SU-DHL-6 (cell line): Measurements from ENCODE around the gene AURKAIP1.

Experiments
- H2AFZ ChIP-seq: fragments of 200-600 bp; sonication (generic); 2 replicates; pipeline ENCODE4 v1.6.1; 2014; ENCODE audit warnings: low read depth, mild to moderate bottlenecking, moderate library complexity, mixed read lengths, antibody characterized with exemption, low read length; ENCODE audit not compliant: severe bottlenecking
- H3F3A ChIP-seq: fragments of 200-600 bp; shearing (Covaris generic); 2 replicates; pipeline ENCODE4 v1.6.0; 2016; ENCODE audit warnings: antibody characterized with exemption, mild to moderate bottlenecking; ENCODE audit not compliant: insufficient read depth
- H3K27ac ChIP-seq: fragments of 200-600 bp; sonication (generic); 2 replicates; pipeline ENCODE4 v1.5.1; 2016; ENCODE audit warnings: low read depth, mild to moderate bottlenecking, low read length, moderate library complexity, mixed read lengths
- H3K27me3 ChIP-seq: fragments of 200-600 bp; sonication (generic), shearing (Covaris generic); 2 replicates; pipeline ENCODE4 v1.6.0; 2014; ENCODE audit warnings: mild to moderate bottlenecking, low read length
- H3K36me3 ChIP-seq: fragments of 200-600 bp; sonication (generic); 2 replicates; pipeline ENCODE4 v1.6.1; 2014; ENCODE audit warnings: mild to moderate bottlenecking, low read length, mixed read lengths
- H3K4me2 ChIP-seq: fragments of 300-600, 200-600 bp; shearing (Covaris generic), sonication (generic); 2 replicates; pipeline ENCODE4 v1.6.0; 2014; ENCODE audit warnings: low read length, low read depth, mild to moderate bottlenecking; ENCODE audit not compliant: poor library complexity, severe bottlenecking
- H3K4me3 ChIP-seq: fragments of 200-600 bp; sonication (generic); 2 replicates; pipeline ENCODE4 v1.5.1; 2014; ENCODE audit warnings: antibody characterized with exemption, low read length, mild to moderate bottlenecking, mixed read lengths; ENCODE audit not compliant: insufficient read depth, poor library complexity, severe bottlenecking
- H3K79me2 ChIP-seq: fragments of 200-600 bp; sonication (generic); 2 replicates; pipeline ENCODE4 v1.6.1; 2014; ENCODE audit warnings: mild to moderate bottlenecking, low read length, moderate library complexity; ENCODE audit not compliant: insufficient read depth
- H3K9ac ChIP-seq: fragments of 200-600 bp; sonication (generic); 2 replicates; pipeline ENCODE4 v1.7.0; 2014; ENCODE audit warnings: mild to moderate bottlenecking, low read length
- H3K9me2 ChIP-seq: fragments of 200-600 bp; sonication (generic); replicated peaks from 2 replicates; pipeline ENCODE4 v1.6.1; 2014; ENCODE audit warnings: low read length; ENCODE audit not compliant: insufficient read depth
- H3K9me3 ChIP-seq: fragments of 200-600 bp; sonication (generic); 2 replicates; pipeline ENCODE4 v1.6.1; 2014; ENCODE audit warnings: low read length, mixed read lengths; ENCODE audit not compliant: insufficient read depth
- H4K20me1 ChIP-seq: fragments of 200-600 bp; sonication (generic); 2 replicates; pipeline ENCODE4 v1.6.1; 2014; ENCODE audit warnings: low read depth, mild to moderate bottlenecking, antibody characterized with exemption, low read length, moderate library complexity, mixed read lengths
- CTCF ChIP-seq: fragments of 200-600 bp; sonication (generic); IDR thresholded peaks from one replicate; pipeline ENCODE4 v1.5.1; 2017; ENCODE audit warnings: antibody characterized with exemption, mild to moderate bottlenecking, low read length, moderate library complexity; ENCODE audit not compliant: insufficient read depth, poor library complexity, severe bottlenecking
- EZH2phosphoT487 ChIP-seq: fragments of 200-600 bp; sonication (generic), shearing (Covaris generic); conservative IDR thresholded peaks from 2 replicates; pipeline ENCODE4 v1.6.1; 2018; ENCODE audit warnings: mild to moderate bottlenecking, antibody characterized with exemption, low read length, moderate library complexity, mixed read lengths

The AURKAIP1 gene

DNA sequence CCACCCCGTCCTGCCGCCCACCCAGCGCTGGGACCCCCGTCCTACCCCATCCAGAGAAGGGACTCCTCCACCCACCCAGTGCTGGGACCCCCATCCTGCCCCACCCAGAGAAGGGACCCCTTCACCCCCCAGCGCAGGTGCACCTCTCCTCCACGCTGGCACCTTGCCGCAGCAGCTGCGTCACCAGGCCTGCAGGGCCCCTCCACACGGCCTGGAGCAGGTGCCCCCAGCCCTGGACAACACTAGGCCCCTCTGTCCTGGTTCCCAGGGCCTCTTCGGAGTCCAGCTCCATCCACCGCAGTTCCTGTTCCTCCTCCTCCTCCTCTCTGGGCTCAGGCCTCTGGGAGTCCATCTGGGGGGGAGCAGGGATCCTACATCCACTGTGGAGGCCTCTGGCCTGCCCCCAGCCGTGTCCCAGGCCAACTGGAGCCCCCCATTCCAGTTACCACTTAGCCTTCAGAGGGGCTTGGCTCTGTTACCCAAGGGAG lies 45.7 kb upstream of the AURKAIP1 start:
- Histone ChIP-seq H2AFZ (no peak overlapping the region), H3K4me2 (no peak overlapping the region), H3K9me2 (no peaks in the 10 kb centered on the region), H3K36me3 (no peaks in the 10 kb centered on the region), H4K20me1 (no peaks in the 10 kb centered on the region), H3K27me3 (no peaks in the 10 kb centered on the region), H3F3A (no peaks in the 10 kb centered on the region), H3K9ac (no peak overlapping the region), H3K9me3 (no peaks in the 10 kb centered on the region), H3K4me3 (no peak overlapping the region), H3K27ac (no peak overlapping the region), H3K79me2 (no peaks in the 10 kb centered on the region)
- TF ChIP-seq CTCF (no peak), EZH2phosphoT487 (no peak)

DNA sequence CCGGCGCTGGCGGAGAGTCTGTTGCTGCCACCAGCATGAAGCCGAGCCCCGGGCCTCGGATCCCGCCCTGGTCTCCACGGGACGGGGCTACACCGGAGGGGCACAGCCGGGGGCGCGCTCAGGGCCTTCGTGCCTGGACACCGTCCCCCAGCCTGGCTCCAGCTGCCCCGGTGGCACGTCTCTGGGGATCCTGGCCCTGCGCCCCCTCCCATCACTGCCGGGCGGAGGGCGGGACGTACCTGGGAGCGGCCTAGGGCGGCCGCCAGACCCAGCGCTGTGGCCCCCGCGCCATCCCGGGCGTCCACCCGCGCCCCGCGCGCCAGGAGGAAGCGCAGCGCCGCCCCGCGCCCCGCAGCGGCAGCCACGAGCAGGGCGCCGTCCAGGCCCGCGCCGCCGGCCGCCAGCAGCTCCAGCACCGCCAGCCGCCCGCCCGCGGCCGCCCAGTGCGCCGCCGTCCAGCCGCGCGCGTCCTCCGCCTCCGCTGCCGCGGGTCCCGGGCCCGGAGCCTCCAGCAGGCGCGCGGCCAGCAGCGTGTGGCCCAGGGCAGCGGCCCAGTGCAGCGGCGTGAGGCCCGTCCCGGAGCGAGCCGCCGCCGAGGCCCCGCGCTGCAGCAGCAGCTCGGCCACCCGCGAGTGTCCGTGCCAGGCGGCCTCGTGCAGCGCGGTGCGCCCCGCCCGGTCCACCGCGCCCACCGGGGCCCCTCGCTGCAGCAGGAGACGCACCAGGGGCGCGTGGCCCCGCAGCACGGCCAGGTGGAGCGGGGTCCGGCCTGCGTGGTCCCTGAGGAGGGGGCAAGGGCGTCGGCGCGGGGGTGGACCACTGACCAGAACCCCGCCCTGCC lies 45.0 kb upstream of the AURKAIP1 start:
- H3K36me3 ChIP-seq: no peaks in the 10 kb centered on the region
- H2AFZ ChIP-seq: no peak overlapping the region
- no peak overlapping the region for H3K27ac ChIP-seq
- H3K4me3 ChIP-seq: no peak overlapping the region
- no peaks in the 10 kb centered on the region for H3K79me2 ChIP-seq
- no peaks in the 10 kb centered on the region for H4K20me1 ChIP-seq
- no peak overlapping the region for H3K9ac ChIP-seq
- no peaks in the 10 kb centered on the region for H3F3A ChIP-seq
- no peaks in the 10 kb centered on the region for H3K9me2 ChIP-seq
- TF ChIP-seq CTCF (no peak), EZH2phosphoT487 (no peak)
- no peak overlapping the region for H3K4me2 ChIP-seq
- no peaks in the 10 kb centered on the region for H3K27me3 ChIP-seq
- H3K9me3 ChIP-seq: no peaks in the 10 kb centered on the region

DNA sequence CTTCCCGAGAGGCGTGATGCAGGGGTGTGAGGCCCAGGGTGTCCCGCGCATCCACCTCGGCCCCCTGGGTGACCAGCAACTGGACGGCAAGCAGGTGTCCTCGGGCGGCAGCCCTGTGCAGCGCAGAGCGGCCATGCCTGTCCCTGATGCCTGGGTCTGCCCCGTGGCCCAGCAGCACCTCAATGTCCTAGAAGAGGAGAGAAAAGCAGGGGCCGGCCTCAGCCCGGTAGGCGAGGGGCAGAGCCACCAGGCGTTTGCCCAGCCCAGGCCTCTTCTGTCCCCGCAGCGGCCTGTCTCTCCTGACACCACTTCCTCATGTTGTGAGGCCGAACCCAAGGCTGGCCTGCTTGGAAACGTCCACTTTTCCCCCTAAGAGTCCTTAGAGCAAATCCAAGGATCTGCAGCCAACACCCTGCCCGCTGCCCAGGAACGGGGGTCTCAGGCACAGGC lies 44.4 kb upstream of the AURKAIP1 start:
- Histone ChIP-seq H3K27ac (no peak overlapping the region), H3K27me3 (no peaks in the 10 kb centered on the region), H3K4me2 (no peak overlapping the region), H3F3A (no peaks in the 10 kb centered on the region), H3K79me2 (no peaks in the 10 kb centered on the region), H3K36me3 (no peaks in the 10 kb centered on the region), H3K9me3 (no peaks in the 10 kb centered on the region), H4K20me1 (no peaks in the 10 kb centered on the region), H3K9ac (no peak overlapping the region), H3K4me3 (no peak overlapping the region), H2AFZ (no peak overlapping the region), H3K9me2 (no peaks in the 10 kb centered on the region)
- TF ChIP-seq EZH2phosphoT487: no peak
- no peak for TF ChIP-seq CTCF
